SK-N-SH (cell line): ENCODE measurements around the gene BARHL2. TPM values are rescaled to one million over a fixed set of nuclear protein-coding genes. Genes with fewer than 3 reads are reported as not detected.

ENCODE experiments used
- CTCF ChIA-PET: fragments of 300-600, 350-600 bp; formaldehyde crosslinking; extraction: SDS; loops from one replicate; lab custom pipeline; 2021; lab: Yijun Ruan, JAX
- POLR2A ChIA-PET: fragments of 350-600 bp; sonication (Branson Sonifier 250); formaldehyde crosslinking; extraction: SDS; loops from one replicate; lab custom pipeline; 2020; ENCODE audit warnings: antibody characterized with exemption, inconsistent platforms; lab: Yijun Ruan, JAX
- DNase-seq: peaks from one replicate; pipeline ENCODE4 v3.0.0; 2012
- H2AFZ ChIP-seq: fragments of 200-600 bp; sonication (generic); 2 replicates; pipeline ENCODE4 v1.8.1; 2016; ENCODE audit warnings: antibody characterized with exemption, mild to moderate bottlenecking, low read depth
- H3F3A ChIP-seq: fragments of 200-600 bp; sonication (generic); replicated peaks from 2 replicates; pipeline ENCODE3; 2016; ENCODE audit warnings: antibody characterized with exemption, mild to moderate bottlenecking; ENCODE audit not compliant: insufficient read depth
- H3K27ac ChIP-seq, 2 experiments: fragments of 200-500 bp in 1 of 2; fragments of 200-600 bp in 1 of 2; sonication (Bioruptor generic) in 1 of 2; sonication (generic), shearing (Covaris generic) in 1 of 2; 2 replicates each; pipeline versions ENCODE4 v1.5.1 to v1.6.1; 2014 to 2016; ENCODE audit warnings: low read depth in 2 of 2, inconsistent platforms in 1 of 2, low read length in 1 of 2, mild to moderate bottlenecking in 1 of 2, mixed read lengths in 1 of 2
- H3K27me3 ChIP-seq: fragments of 200-600 bp; sonication (generic), shearing (Covaris generic); 2 replicates; pipeline ENCODE4 v1.6.1; 2016; ENCODE audit warnings: mixed run types; ENCODE audit not compliant: insufficient read depth
- H3K36me3 ChIP-seq, 2 experiments: fragments of 200-500 bp in 1 of 2; fragments of 200-600 bp in 1 of 2; sonication (Bioruptor generic) in 1 of 2; sonication (generic) in 1 of 2; replicated peaks in 1 of 2; 2 replicates each; pipeline versions ENCODE3 to v1.5.1; 2014 to 2016; ENCODE audit warnings: low read length in 1 of 2, mild to moderate bottlenecking in 1 of 2; ENCODE audit not compliant: insufficient read depth in 2 of 2, control insufficient read depth in 1 of 2
- H3K4me1 ChIP-seq, 2 experiments: fragments of 200-500 bp in 1 of 2; fragments of 200-600 bp in 1 of 2; sonication (Bioruptor generic) in 1 of 2; sonication (generic), shearing (Covaris generic) in 1 of 2; 2 replicates each; pipeline versions ENCODE4 v1.5.1 to v1.6.1; 2014 to 2016; ENCODE audit warnings: low read depth in 1 of 2, low read length in 1 of 2, mixed run types in 1 of 2; ENCODE audit not compliant: insufficient read depth in 2 of 2, control insufficient read depth in 1 of 2
- H3K4me2 ChIP-seq: fragments of 200-600 bp; sonication (generic), shearing (Covaris generic); 2 replicates; pipeline ENCODE4 v1.6.1; 2017; ENCODE audit warnings: mixed run types
- H3K4me3 ChIP-seq, 2 experiments: fragments of 200-500 bp in 1 of 2; fragments of 200-600 bp in 1 of 2; sonication (Bioruptor generic) in 1 of 2; sonication (generic), shearing (Covaris generic) in 1 of 2; 2 replicates each; pipeline versions ENCODE4 v1.5.1 to v1.8.1; 2014 to 2016; ENCODE audit warnings: low read depth in 2 of 2, inconsistent platforms in 1 of 2, low read length in 1 of 2, mild to moderate bottlenecking in 1 of 2, mixed read lengths in 1 of 2, moderate library complexity in 1 of 2
- H3K79me2 ChIP-seq: fragments of 200-600 bp; sonication (generic); 2 replicates; pipeline ENCODE4 v1.8.1; 2017; ENCODE audit warnings: mild to moderate bottlenecking; ENCODE audit not compliant: insufficient read depth
- H3K9ac ChIP-seq: fragments of 200-600 bp; sonication (generic); 2 replicates; pipeline ENCODE4 v1.6.1; 2017; ENCODE audit warnings: mixed run types
- H3K9me2 ChIP-seq: fragments of 200-600 bp; sonication (generic); 2 replicates; pipeline ENCODE4 v1.6.1; 2017; ENCODE audit warnings: mixed run types
- H3K9me3 ChIP-seq: fragments of 200-600 bp; sonication (generic); 2 replicates; pipeline ENCODE4 v1.6.1; 2017; ENCODE audit warnings: mixed run types, mild to moderate bottlenecking, moderate library complexity
- H4K20me1 ChIP-seq: fragments of 200-600 bp; sonication (generic); 2 replicates; pipeline ENCODE4 v1.6.1; 2017; ENCODE audit warnings: mild to moderate bottlenecking, mixed run types; ENCODE audit not compliant: insufficient read depth
- CHD2 ChIP-seq: fragments of 150-350 bp; IDR thresholded peaks from 2 replicates; pipeline ENCODE4 v1.6.1; 2018; ENCODE audit warnings: low read length; ENCODE audit not compliant: partially characterized antibody
- EP300 ChIP-seq, 2 experiments: IDR thresholded peaks; 2 replicates each; pipeline versions ENCODE4 v1.4.0 to v1.6.1; 2012; ENCODE audit warnings: borderline replicate concordance in 1 of 2, low read depth in 1 of 2, low read length in 1 of 2
- FOSL2 ChIP-seq: IDR thresholded peaks from 2 replicates; pipeline ENCODE4 v1.4.0; 2012; ENCODE audit warnings: low read depth, mild to moderate bottlenecking, moderate library complexity, borderline replicate concordance
- GABPA ChIP-seq: IDR thresholded peaks from 2 replicates; pipeline ENCODE4 v1.4.0; 2012; ENCODE audit warnings: low read depth, mild to moderate bottlenecking
- GATA2 ChIP-seq: sonication (generic); formaldehyde crosslinking; IDR thresholded peaks from 2 replicates; pipeline ENCODE4 v1.5.0; 2020; ENCODE audit warnings: mild to moderate bottlenecking, missing genetic modification reagents
- IRF3 ChIP-seq: fragments of 150-350 bp; IDR thresholded peaks from 2 replicates; pipeline ENCODE4 v1.6.1; 2016; ENCODE audit warnings: mild to moderate bottlenecking, low read depth, low read length
- NFIC ChIP-seq: IDR thresholded peaks from 2 replicates; pipeline ENCODE4 v1.4.0; 2012; ENCODE audit warnings: borderline replicate concordance
- PBX3 ChIP-seq: IDR thresholded peaks from 2 replicates; pipeline ENCODE4; 2012
- RAD21 ChIP-seq: IDR thresholded peaks from 2 replicates; pipeline ENCODE4 v1.6.1; 2012; ENCODE audit warnings: mild to moderate bottlenecking, low read length
- RCOR1 ChIP-seq: fragments of 150-350 bp; IDR thresholded peaks from 2 replicates; pipeline ENCODE4 v1.6.1; 2017; ENCODE audit warnings: antibody characterized with exemption, low read length
- RFX5 ChIP-seq: IDR thresholded peaks from 2 replicates; pipeline ENCODE4 v1.6.1; 2012; ENCODE audit warnings: mild to moderate bottlenecking, improper control_type of control experiment, low read length
- SMC3 ChIP-seq: IDR thresholded peaks from 2 replicates; pipeline ENCODE4 v1.6.1; 2012; ENCODE audit warnings: low read depth, low read length, improper control_type of control experiment
- USF2 ChIP-seq: fragments of 150-350 bp; IDR thresholded peaks from 2 replicates; pipeline ENCODE4 v1.6.1; 2017; ENCODE audit warnings: antibody characterized with exemption, low read length, low read depth, borderline replicate concordance
- YY1 ChIP-seq: IDR thresholded peaks from 2 replicates; pipeline ENCODE4 v1.4.0; 2012; ENCODE audit warnings: low read depth, mild to moderate bottlenecking
- ZBTB33 ChIP-seq: IDR thresholded peaks from 2 replicates; pipeline ENCODE4 v1.4.0; 2012; ENCODE audit warnings: low read depth, borderline replicate concordance
- WGBS: methylation state at CpG from one replicate; pipeline ENCODE4 v1.1.6; 2017; ENCODE audit warnings: low lambda C conversion rate; 5-methylcytosine and 5-hydroxymethylcytosine counted together
- polyA plus RNA-seq, 3 experiments: library from polyadenylated mRNA; depleted of rRNA; stranded (reverse); fragments of >200 nt; gene quantifications; 2 replicates each; pipeline ENCODE4 v1.2.3, GENCODE V29; 2012

Gene BARHL2
- polyA plus RNA-seq, 1 of the 3 experiments (the other 2 are of a cell fraction), result not detected

GRCh38 chr1:90717356-90717664 is 208 bp upstream of the BARHL2 start:
- Histone ChIP-seq H3K36me3 (no peaks in the 10 kb centered on the region), H4K20me1 (no peaks in the 10 kb centered on the region), H3K4me3 (peak overlapping the region in 1 of 2 experiments; percentile 34; a peak in 2 of 4 replicates), H2AFZ (no peak overlapping the region), H3K9me3 (no peaks in the 10 kb centered on the region), H3K4me1 (peaks cover 0 to 3% of the 10 kb centered on the region in 2 experiments; a peak in 2 of 4 replicates), H3K4me2 (no peak overlapping the region), H3K79me2 (no peaks in the 10 kb centered on the region), H3K9ac (no peak overlapping the region), H3F3A (peaks cover 5% of the 10 kb centered on the region), H3K27me3 (peaks cover 89% of the 10 kb centered on the region), H3K27ac (no peak overlapping the region), H3K9me2 (no peaks in the 10 kb centered on the region)
- DNase-seq, result no peak
- POLR2A ChIA-PET, result no interaction called here
- CTCF ChIA-PET, result interaction anchor here (0.6 to 1.0 kb wide), 4 partner anchors 8 to 447 kb away, joined by 3 to 4 read pairs (median 4); no protein-coding TSS in a partner anchor
- 28% methylated on average over 21 of the region's 37 CpGs for WGBS
- TF ChIP-seq IRF3 (no peak), RFX5 (no peak), CHD2 (no peak), SMC3 (no peak), RCOR1 (no peak), FOSL2 (no peak), USF2 (no peak), RAD21 (no peak), GATA2 (CRISPR knock-in tag) (no peak)

- ChIA-PET POLR2A (no interaction called here), CTCF (interaction anchor here (0.7 to 1.1 kb wide), 3 partner anchors 10 to 809 kb away, joined by 3 read pairs; no protein-coding TSS in a partner anchor)
- Histone ChIP-seq H3K4me2 (no peak overlapping the region), H3K27ac (no peak overlapping the region), H3K9me2 (no peaks in the 10 kb centered on the region), H3K9ac (no peak overlapping the region), H3F3A (peaks cover 5% of the 10 kb centered on the region), H3K9me3 (no peaks in the 10 kb centered on the region), H3K4me1 (no peaks in the 10 kb centered on the region; a peak in 1 of 4 replicates), H3K27me3 (peaks cover 92% of the 10 kb centered on the region), H4K20me1 (no peaks in the 10 kb centered on the region), H3K36me3 (no peaks in the 10 kb centered on the region), H3K79me2 (no peaks in the 10 kb centered on the region), H3K4me3 (no peak overlapping the region)
- no peak for DNase-seq
- WGBS, result 8% methylated on average over 15 of the region's 15 CpGs
- no peak for TF ChIP-seq YY1
- no peak for TF ChIP-seq RFX5
- TF ChIP-seq RCOR1, result no peak
- TF ChIP-seq GABPA, result no peak
- TF ChIP-seq GATA2 (CRISPR knock-in tag), result no peak
- TF ChIP-seq FOSL2, result no peak
- TF ChIP-seq EP300 (IDR thresholded peaks at IDR 0.05; ENCODE audit: borderline replicate concordance in 1 of 2, low read depth in 1 of 2, low read length in 1 of 2), result no peak
- no peak for TF ChIP-seq PBX3
- no peak for TF ChIP-seq NFIC
- TF ChIP-seq ZBTB33, result no peak
- TF ChIP-seq, all 33 proteins: peak for 0
- H2AFZ ChIP-seq, result no peak overlapping the region
Measured at GRCh38 chr1:90716243-90716551, 905 bp downstream of the BARHL2 start.
